Adipocyte (in vitro differentiated cells): ENCODE data around the gene HS3ST4.

Source experiments
- DNase-seq: peaks from one replicate; pipeline ENCODE4 v3.0.0-alpha.2; 2015; ENCODE audit warnings: low read depth
- H3K27me3 ChIP-seq: replicated peaks from 2 replicates; pipeline ENCODE4 v1.7.0; 2013; ENCODE audit warnings: mild to moderate bottlenecking, low read length, moderate library complexity; ENCODE audit not compliant: control insufficient read depth, insufficient read depth
- H3K36me3 ChIP-seq: 2 replicates; pipeline ENCODE4 v1.7.0; 2013; ENCODE audit warnings: low read length, mild to moderate bottlenecking, moderate library complexity; ENCODE audit not compliant: control insufficient read depth, insufficient read depth, severe bottlenecking
- H3K4me1 ChIP-seq: 2 replicates; pipeline ENCODE4 v1.7.0; 2013; ENCODE audit warnings: mild to moderate bottlenecking, low read length, moderate library complexity; ENCODE audit not compliant: control insufficient read depth, insufficient read depth
- H3K4me3 ChIP-seq: 2 replicates; pipeline ENCODE4 v1.7.0; 2013; ENCODE audit warnings: mild to moderate bottlenecking, low read length, moderate library complexity
- H3K9ac ChIP-seq: 2 replicates; pipeline ENCODE4 v1.7.0; 2013; ENCODE audit warnings: mild to moderate bottlenecking, low read length, moderate library complexity
- H3K9me3 ChIP-seq: 2 replicates; pipeline ENCODE4 v1.7.0; 2013; ENCODE audit warnings: mild to moderate bottlenecking, low read length, moderate library complexity; ENCODE audit not compliant: control insufficient read depth

HS3ST4 gene

DNA sequence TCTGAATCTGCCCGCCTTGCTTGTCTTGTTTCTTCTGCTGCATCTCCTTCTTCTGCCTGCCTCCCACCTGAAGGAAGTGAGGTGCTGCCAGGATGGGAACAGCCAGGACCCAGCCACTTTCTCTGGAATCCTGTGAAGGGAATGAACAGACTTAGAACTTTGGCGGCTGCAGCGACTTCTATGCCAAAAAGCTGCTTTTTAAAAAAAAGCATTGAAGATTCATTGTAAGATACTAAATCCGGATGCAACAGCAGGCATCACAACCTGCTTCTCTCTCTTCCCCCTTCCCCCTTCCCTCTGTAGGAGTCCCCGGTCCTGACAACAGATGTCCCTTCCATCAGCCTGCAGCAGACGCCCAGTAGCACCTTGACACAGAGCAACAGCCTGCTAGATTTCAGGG, 176.3 kb downstream of the HS3ST4 start:
- Histone ChIP-seq H3K27me3 (no peaks in the 10 kb centered on the region), H3K4me3 (no peak overlapping the region)

DNA sequence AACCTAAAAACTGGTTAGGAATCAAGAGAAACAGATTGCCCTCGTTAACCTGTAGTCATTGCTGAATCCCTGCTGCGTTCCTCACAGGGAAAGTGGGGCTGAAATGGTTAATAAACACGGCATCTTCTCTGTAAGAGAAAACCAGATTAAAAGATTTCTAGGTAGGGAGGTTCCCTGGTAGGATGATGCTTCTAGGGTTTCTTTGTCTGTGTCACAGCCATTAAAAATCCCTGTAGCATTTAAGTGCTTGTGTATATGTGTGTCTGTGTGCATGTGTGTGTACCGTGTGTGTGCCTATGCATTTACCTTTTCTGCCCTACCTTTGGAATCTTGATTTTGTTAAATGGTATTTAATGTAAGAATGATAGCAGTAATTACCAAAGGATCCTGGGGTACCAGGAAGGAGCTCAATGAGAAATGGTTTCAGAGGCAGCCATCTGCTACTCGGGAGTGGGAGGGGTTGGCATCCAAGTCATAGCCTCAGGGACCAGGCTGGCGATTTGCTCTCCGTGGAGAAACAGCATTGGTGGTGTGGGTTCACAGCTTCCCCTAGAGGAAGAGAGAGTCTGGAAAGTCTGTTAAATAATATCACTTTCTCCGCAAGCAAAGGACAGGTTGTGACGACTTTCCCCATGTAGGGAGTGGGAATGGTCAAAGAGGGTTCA, 177.1 kb downstream of the HS3ST4 start:
- Histone ChIP-seq H3K36me3 (no peaks in the 10 kb centered on the region), H3K4me3 (no peak overlapping the region), H3K9me3 (peaks cover 4% of the 10 kb centered on the region), H3K4me1 (no peaks in the 10 kb centered on the region), H3K9ac (no peak overlapping the region), H3K27me3 (no peaks in the 10 kb centered on the region)
- no peak for DNase-seq

More for the DNA sequence above, 176.3 kb downstream of the HS3ST4 start:
- no peaks in the 10 kb centered on the region for H3K4me1 ChIP-seq
- H3K9ac ChIP-seq, result no peak overlapping the region
- no peaks in the 10 kb centered on the region for H3K36me3 ChIP-seq
- H3K9me3 ChIP-seq, result peaks cover 4% of the 10 kb centered on the region
- DNase-seq, result no peak

DNA sequence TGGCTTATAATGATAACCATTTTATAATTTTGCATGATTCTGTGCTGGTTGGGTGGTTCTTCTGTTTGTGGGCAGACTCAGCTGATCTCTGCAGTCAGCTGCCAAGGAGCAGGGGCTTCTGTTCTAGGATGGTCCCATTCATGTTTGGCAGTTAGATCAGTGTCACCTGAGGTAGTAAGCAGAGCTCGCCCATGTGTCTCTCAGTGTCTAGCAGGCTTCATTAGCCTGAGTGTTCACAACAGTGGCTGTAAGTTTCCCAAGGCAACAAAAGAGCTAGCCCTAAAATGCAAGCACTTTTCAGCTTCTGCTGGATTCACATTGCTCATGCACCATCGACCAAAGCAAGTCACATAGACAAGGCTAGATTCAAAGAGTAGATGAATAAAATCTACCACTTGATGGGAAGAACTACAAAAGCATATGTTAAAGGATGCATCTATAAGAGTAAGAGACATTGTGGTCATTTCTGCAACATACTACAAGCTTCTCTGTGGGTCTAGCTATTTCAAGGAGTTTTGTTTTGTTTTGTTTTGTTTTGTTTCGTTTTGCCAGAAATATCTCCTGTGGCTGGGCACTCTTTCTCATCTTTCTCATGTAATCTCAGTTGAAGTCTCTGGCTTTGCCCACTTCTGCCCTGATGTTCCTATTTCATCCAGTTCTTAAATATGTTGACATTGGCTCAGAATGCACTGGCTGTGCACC, 180.8 kb downstream of the HS3ST4 start:
- Histone ChIP-seq H3K9ac (no peak overlapping the region), H3K27me3 (peaks cover 5% of the 10 kb centered on the region), H3K9me3 (no peaks in the 10 kb centered on the region), H3K4me1 (no peaks in the 10 kb centered on the region), H3K4me3 (no peak overlapping the region), H3K36me3 (no peaks in the 10 kb centered on the region)
- no peak for DNase-seq

DNA sequence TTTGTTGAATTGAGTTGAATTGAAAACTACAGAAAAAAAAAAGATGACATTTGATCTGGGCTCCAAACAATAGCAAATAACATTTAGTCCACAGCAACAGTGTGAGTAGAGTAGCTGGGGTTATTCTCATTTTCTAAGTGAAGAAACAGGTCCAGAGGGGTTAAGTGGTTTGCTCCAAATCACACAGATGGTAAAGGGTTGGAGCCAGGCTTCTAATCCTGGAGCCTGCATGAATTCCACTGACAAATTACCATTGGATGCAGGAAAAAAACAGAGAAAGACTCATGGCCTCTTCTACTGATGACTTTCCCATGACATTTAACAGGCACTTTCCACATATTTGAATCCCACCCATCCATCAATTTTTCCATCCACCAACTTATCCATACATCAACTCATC, 182.4 kb downstream of the HS3ST4 start:
- no peaks in the 10 kb centered on the region for H3K4me1 ChIP-seq
- H3K9ac ChIP-seq, result no peak overlapping the region

DNA sequence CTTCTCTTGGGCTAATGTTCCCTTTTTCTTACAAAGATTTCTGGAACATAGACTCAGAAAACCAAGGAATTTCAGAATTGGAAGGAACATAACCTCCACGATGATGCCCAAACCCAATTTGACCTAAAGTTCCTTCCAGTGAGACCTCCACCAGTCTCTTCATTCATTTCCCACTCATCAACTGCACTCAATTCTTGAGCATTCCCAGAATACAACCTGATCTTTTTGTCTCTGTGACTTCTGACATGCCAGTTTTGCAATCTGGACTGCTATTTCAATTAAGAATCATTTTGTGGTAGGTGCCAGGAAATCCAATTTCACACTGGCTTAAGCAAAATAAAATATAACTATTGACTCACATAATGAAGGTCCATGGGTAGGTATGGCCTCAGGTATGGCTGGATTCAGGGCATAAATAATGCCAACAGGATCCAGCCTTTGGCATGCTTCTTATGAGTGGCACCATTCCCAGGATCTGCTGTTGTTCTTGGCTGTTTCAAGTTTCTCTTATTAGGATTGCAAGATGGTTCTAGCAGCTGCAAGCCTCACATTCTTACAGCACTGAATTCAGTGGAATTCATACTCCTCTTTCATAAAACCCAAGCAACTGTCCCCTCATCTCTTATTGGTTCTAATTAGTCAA, 184.3 kb downstream of the HS3ST4 start:
- Histone ChIP-seq H3K4me3 (no peak overlapping the region), H3K27me3 (peaks cover 5% of the 10 kb centered on the region), H3K9me3 (no peaks in the 10 kb centered on the region), H3K36me3 (no peaks in the 10 kb centered on the region), H3K9ac (no peak overlapping the region), H3K4me1 (no peaks in the 10 kb centered on the region)
- DNase-seq, result no peak

More for the DNA sequence above, 182.4 kb downstream of the HS3ST4 start:
- DNase-seq, result no peak
- Histone ChIP-seq H3K36me3 (no peaks in the 10 kb centered on the region), H3K9me3 (no peaks in the 10 kb centered on the region), H3K4me3 (no peak overlapping the region), H3K27me3 (peaks cover 5% of the 10 kb centered on the region)

DNA sequence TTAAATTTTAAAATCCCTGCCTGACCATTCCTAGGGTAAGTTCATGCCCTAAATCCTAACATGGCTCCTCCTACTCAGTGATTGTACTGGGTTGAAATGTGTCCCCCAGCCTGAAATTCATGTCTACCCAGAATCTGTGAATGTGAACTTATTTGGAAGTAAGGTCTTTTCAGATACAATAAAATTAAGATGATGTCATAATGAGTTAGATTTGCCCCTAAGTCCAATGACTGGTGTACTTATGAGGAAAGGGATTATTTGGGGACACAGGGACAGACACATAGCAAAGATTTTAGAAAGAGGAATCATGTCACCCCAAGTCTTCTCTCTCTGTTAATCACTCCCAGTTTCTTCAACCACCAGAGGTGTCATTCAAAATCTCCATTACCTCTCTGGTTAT, 185.3 kb downstream of the HS3ST4 start:
- no peaks in the 10 kb centered on the region for H3K36me3 ChIP-seq
- no peaks in the 10 kb centered on the region for H3K4me1 ChIP-seq
- peaks cover 5% of the 10 kb centered on the region for H3K27me3 ChIP-seq
- H3K9me3 ChIP-seq, result no peaks in the 10 kb centered on the region
- no peak for DNase-seq
- no peak overlapping the region for H3K9ac ChIP-seq
- no peak overlapping the region for H3K4me3 ChIP-seq

DNA sequence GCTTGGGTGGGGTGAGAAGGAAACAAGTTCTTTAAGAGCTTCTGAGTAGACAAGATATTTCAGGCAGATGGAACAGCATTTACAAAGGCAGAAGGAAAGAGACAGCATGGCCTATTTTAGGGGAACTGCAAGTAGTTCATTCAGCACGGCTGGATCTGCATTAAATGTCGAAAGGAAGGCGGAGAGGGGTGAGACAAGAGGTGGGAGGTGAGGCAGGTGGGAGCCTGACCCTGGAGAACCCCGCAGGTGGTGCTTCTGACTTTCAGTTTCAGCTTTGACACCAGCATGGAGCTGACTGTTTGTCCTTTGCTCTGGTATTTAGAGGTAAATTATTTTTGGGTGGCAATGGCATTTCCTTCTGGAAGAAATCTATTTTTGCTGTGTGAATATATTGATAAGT, 194.8 kb downstream of the HS3ST4 start:
- H3K9me3 ChIP-seq, result peaks cover 3% of the 10 kb centered on the region
- DNase-seq, result no peak
- H3K9ac ChIP-seq, result no peak overlapping the region
- H3K27me3 ChIP-seq, result no peaks in the 10 kb centered on the region
- no peaks in the 10 kb centered on the region for H3K4me1 ChIP-seq
- no peak overlapping the region for H3K4me3 ChIP-seq
- H3K36me3 ChIP-seq, result no peaks in the 10 kb centered on the region

DNA sequence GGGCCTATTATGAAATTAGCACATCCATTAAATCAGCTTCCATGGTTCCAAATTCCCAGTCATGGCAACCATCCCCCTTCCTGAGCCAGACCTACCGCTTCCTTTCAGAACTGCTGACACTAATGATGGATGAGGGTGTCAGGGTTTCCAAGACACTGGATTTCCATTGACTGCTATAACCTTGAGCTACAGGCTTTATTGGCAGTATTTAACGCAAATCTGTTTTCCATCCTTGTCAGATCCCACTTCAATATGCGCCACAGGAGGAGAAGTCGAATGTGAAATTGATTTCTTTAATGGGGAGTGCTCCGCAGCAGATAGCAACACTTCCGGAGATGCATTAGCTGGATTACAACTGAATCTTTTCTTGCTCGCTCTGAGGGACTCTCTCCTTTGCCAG, 197.1 kb downstream of the HS3ST4 start:
- DNase-seq, result no peak
- no peak overlapping the region for H3K9ac ChIP-seq
- H3K36me3 ChIP-seq, result no peaks in the 10 kb centered on the region
- H3K4me3 ChIP-seq, result no peak overlapping the region
- peaks cover 3% of the 10 kb centered on the region for H3K9me3 ChIP-seq
- no peaks in the 10 kb centered on the region for H3K4me1 ChIP-seq
- H3K27me3 ChIP-seq, result no peaks in the 10 kb centered on the region

DNA sequence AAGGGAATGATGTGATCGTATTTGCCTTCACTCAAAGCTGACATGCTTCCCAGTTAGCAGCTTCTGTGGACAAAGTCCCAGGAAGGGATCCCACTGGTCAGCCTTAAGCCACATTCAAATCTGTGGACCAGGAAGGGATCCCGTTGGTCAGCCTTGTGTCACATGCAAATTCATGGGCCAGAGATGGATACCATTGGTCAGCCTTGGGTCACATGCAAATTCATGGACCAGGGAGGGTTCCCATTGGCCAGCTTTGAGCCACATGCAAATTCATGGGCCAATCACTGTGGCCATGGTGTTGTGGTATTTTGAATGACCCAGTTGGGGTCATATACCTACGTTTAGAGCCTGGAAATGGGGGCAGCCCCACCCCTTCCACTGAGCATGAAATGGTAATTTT, 201.6 kb downstream of the HS3ST4 start:
- no peak overlapping the region for H3K4me3 ChIP-seq
- H3K27me3 ChIP-seq, result peaks cover 14% of the 10 kb centered on the region
- DNase-seq, result no peak
- no peak overlapping the region for H3K9ac ChIP-seq
- H3K9me3 ChIP-seq, result peaks cover 3% of the 10 kb centered on the region
- no peaks in the 10 kb centered on the region for H3K36me3 ChIP-seq
- H3K4me1 ChIP-seq, result no peaks in the 10 kb centered on the region

DNA sequence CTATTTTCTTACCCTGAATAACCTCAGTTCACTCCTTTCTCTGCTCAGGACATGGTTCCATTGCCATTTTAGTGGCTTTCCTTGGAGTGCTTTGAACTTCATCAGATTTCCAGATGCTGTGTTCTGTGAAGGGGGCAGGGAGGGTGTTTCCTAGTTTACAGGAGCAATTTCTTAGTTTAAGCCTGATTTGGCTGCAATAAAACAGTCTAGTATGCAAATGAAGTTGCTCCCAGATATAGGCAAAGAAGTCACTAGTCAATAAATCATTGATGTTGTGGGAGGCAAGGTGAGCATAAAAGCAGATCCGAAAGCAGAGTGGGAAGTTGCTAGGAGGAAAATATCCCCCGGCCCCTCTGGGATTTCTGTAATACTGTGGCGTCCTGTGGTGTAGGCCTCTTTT, 202.3 kb downstream of the HS3ST4 start:
- Histone ChIP-seq H3K9me3 (peaks cover 3% of the 10 kb centered on the region), H3K36me3 (no peaks in the 10 kb centered on the region), H3K9ac (no peak overlapping the region)

DNA sequence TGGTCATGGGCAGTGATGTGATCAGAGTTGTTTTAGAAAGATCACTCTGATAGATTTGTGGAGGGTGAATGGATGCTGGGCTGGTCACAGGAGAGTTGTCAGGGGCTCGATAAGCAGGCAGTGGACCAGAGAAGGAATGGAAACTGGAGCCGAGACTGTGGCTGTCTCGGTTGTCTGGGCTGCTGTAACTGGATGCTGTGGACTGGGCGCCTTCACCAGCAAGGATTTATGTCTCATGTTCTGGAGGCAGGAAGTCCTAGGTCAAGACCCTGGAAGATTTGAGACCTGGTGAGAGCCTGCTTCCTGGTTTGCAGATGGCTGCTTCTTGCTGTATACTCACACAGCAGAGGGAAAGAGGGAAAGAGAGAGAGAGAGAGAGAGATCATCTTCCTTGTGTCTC, 203.6 kb downstream of the HS3ST4 start:
- Histone ChIP-seq H3K4me3 (no peak overlapping the region), H3K4me1 (no peaks in the 10 kb centered on the region), H3K27me3 (peaks cover 14% of the 10 kb centered on the region), H3K36me3 (no peaks in the 10 kb centered on the region), H3K9me3 (no peaks in the 10 kb centered on the region), H3K9ac (no peak overlapping the region)
- DNase-seq, result no peak

More for the DNA sequence above, 202.3 kb downstream of the HS3ST4 start:
- H3K4me1 ChIP-seq, result no peaks in the 10 kb centered on the region
- no peak for DNase-seq
- H3K4me3 ChIP-seq, result no peak overlapping the region
- peaks cover 14% of the 10 kb centered on the region for H3K27me3 ChIP-seq
